Hematopoietic multipotent progenitor cell treated with erythropoietin and hydrocortisone succinate and interleukin-3 and kit ligand, for 15 days (in vitro differentiated cells): Measurements from ENCODE around the gene POLD3.

Experiments
- DNase-seq: peaks from one replicate; pipeline ENCODE4 v3.0.0-alpha.2; 2015; ENCODE audit warnings: low spot score

The POLD3 gene

DNA sequence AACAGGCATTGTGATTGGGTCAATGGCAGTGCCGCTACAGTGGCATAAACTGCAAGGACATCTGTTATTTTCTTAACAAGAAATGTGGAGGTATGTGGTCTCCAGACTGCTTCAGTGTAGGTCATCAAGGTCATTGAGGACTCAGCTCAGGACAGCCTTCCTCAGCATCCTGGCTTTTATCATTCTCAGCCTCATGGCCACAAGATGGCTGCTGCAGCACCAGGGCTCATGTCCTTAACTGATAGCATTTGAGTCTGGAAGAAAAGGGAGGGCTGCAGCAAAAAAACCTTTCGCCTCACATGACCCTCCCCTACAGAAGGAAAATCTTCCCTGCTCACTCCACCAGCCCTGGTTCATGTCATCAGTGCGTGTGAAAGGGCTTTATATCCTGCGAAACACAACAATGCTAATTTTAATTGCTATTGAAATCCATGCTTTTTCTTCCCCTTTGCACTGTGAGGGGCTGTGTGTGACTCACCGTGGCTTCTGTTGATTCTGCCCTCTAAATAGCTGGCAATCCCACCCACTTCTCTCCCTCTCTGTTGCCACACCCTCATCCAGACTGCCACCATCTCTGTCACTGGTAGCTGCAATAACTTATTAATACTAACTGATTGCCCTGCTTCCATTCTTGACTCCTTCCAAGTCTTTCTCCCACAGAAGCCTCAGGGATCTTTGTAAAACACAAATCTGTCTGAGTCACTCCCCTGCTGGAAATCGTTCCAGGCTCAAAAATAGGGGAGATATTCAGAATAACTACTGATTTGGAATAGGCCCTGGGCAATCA is 95.0 kb downstream of the POLD3 start:
- no peak for DNase-seq

DNA sequence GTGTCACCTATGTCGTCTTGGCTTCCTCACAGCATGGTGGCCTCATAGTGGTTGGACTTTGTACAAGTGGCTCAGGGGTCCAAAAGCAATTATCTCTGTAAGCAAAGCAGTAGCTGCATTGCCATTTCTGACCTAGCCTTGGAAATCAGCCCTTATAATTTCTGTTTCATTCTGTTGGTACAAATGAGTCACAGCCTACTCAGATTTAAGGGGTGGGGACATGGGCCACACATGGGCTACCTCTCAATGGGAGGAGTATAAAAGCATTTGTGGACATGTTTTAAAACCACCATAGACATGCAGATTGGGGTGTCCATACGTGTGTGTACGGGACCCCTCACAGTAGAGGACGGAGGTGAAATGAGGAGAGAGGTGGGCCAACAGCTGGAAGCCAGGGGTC is 97.3 kb downstream of the POLD3 start:
- DNase-seq: no peak

DNA sequence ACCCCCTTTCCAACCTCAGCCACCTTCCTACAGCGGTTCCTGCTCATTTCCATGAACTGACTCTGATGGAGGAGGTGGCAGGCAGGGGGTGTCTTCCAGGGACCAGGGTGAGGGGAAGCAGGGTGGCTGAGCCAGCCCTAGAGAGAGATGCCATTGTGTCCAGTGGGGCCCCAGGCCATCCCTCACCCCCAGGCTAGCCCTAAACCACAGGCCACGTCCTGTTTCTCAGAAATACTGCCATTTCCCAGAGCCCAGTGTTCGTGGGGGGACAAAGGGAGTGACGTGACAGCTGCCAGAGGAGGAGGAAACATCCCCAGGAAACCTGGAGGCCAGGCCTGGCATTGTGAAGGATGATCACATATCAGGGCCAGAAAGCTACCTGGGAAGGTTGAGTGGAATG is 99.4 kb downstream of the POLD3 start:
- DNase-seq: no peak
